ENCODE measurements around the gene ZNF423.

- TF ChIP-seq POLR2AphosphoS5 (IDR thresholded peaks at IDR 0.05; ENCODE audit: low read depth, low read length) (no peak), POLR2A (IDR thresholded peaks at IDR 0.05; ENCODE audit: low read depth, low read length) (no peak), TAF1 (IDR thresholded peaks at IDR 0.05; ENCODE audit: low read depth, low read length) (no peak), SPI1 (IDR thresholded peaks at IDR 0.05; ENCODE audit: low read depth, low read length) (no peak), PAX5 (IDR thresholded peaks at IDR 0.05; ENCODE audit: insufficient read depth, low read length, severe bottlenecking) (no peak), POU2F2 (IDR thresholded peaks at IDR 0.05; ENCODE audit: low read depth, low read length) (no peak)
Measured at GRCh38 chr16:49542946-49543630, 312.8 kb downstream of the ZNF423 start.

All from GM12891 (cell line).